SH-SY5Y (cell line): ENCODE data around the gene RGS19.

Experiments
- GATA2 ChIP-seq: IDR thresholded peaks from 2 replicates; pipeline ENCODE4 v1.6.1; 2011; ENCODE audit warnings: mild to moderate bottlenecking, low read depth, low read length
- GATA3 ChIP-seq: IDR thresholded peaks from 2 replicates; pipeline ENCODE4 v1.6.1; 2011; ENCODE audit warnings: low read depth, mild to moderate bottlenecking, low read length, moderate library complexity

DNA sequence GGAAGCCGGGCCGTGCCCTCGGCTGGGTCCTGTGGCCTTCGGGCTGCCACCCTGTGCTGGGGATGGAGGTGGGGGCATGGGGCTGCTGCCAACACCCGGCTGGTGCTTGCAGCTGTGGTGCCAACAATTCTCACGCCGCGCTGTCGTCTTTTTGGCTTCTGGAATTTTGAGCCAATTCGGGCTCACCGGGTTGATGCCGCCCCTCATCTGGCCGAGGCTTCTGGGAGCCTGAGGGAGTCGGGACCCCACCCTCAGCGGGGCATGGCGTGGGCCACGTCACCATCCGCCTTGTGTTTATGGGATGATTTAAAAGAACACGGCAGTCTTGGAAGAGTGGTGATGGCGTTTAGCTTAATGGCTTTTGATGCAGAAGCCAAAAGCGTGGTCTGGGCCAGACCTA, 36.7 kb upstream of the RGS19 start:
- TF ChIP-seq GATA2 (no peak), GATA3 (no peak)
